NOMO-1 treated with DMSO at 0.1 percent for 48 hours (cell line): ENCODE results near the gene BHLHE40.

Source experiments
- DNase-seq: peaks from one replicate; lab custom pipeline; 2025; ENCODE audit not compliant: unreplicated experiment; lab: John Stamatoyannopoulos, UW

The BHLHE40 gene

GRCh38 chr3:4982773-4983738, 3.8 kb downstream of the BHLHE40 start:
- DNase-seq, result no peak

GRCh38 chr3:4983739-4984510, 4.7 kb downstream of the BHLHE40 start:
- DNase-seq, result peak; percentile 92

GRCh38 chr3:4984511-4984864, 5.3 kb downstream of the BHLHE40 start:
- no peak for DNase-seq

- peak; percentile 21 for DNase-seq
Measured at GRCh38 chr3:4985330-4986174, 6.3 kb downstream of the BHLHE40 start.

- peak; percentile 45 for DNase-seq
Measured at GRCh38 chr3:4986175-4986781, 7.0 kb downstream of the BHLHE40 start.

GRCh38 chr3:4986782-4987537, 7.7 kb downstream of the BHLHE40 start:
- DNase-seq, result peak; percentile 70

- DNase-seq, result no peak
Measured at GRCh38 chr3:4987538-4988296, 8.5 kb downstream of the BHLHE40 start.

GRCh38 chr3:4988983-4989834, 10.0 kb downstream of the BHLHE40 start:
- no peak for DNase-seq

GRCh38 chr3:4990069-4990468, 10.8 kb downstream of the BHLHE40 start:
- peak; percentile 74 for DNase-seq

- DNase-seq, result no peak
Measured at GRCh38 chr3:4992118-4992517, 12.9 kb downstream of the BHLHE40 start.

- no peak for DNase-seq
Measured at GRCh38 chr3:4993276-4994143, 14.3 kb downstream of the BHLHE40 start.

- no peak for DNase-seq
Measured at GRCh38 chr3:4994144-4994730, 15.0 kb downstream of the BHLHE40 start.

GRCh38 chr3:4994823-4995499, 15.7 kb downstream of the BHLHE40 start:
- no peak for DNase-seq

- DNase-seq, result no peak
Measured at GRCh38 chr3:4995500-4996053, 16.3 kb downstream of the BHLHE40 start.

GRCh38 chr3:4996223-4996765, 17.1 kb downstream of the BHLHE40 start:
- DNase-seq, result no peak

- no peak for DNase-seq
Measured at GRCh38 chr3:4996771-4997291, 17.6 kb downstream of the BHLHE40 start.
